Endometrium (tissue), 2 donors: ENCODE results near the gene CITED1.
A peak's percentile ranks its signal among the peaks of the same experiment; 100 is the strongest.

Experiments used
- FAIRE-seq: peaks from 2 replicates; lab custom pipeline; 2012; peaks lifted over from hg19 to GRCh38; lab: Jason Lieb, UNC
- donor health status: control.
- donor health status: control.

Gene CITED1

DNA sequence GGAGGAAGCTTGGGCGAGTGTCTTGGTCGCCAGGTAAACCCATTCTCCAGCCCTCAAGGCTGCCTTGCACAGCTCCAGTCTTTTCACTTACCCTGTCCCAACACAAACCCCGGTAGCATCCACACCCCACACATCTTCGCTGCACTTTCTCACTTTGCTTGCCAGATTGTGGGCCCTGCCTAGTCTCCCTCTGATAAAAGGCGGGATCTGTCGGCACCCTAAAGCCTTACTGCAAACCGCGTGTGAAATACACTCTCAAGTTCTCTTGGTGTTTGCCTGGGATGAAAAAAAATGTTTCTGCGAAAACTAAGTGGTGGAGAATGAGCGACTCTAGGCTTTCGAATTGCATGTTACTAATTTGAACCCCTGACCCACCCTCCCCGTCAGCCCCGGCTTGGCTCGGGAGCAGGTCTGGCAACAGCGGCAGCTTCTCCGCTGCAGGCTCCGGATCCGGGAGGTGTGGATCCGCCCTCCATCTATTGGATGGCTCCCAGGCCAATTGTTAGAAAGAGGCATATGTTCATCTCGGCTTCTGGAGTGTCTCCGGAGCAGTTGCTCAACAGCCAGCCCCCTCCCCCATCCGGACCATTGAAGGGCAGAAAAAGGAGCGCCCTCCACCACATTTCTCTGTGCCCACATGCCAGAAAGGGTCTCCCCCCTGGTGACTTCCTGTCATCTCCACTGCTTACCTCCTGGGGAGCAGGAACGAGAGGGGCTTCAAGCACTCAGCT is 3.0 kb upstream of the CITED1 start:
- no peak for FAIRE-seq

GRCh38 chrX:72308209-72308565 is 2.5 kb upstream of the CITED1 start:
- FAIRE-seq, result no peak

- no peak for FAIRE-seq
Observed at GRCh38 chrX:72307646-72308051, 1.9 kb upstream of the CITED1 start.

- FAIRE-seq, result no peak
Observed at GRCh38 chrX:72306851-72307645, 1.3 kb upstream of the CITED1 start.

- no peak for FAIRE-seq
Observed at GRCh38 chrX:72306085-72306801, 529 bp upstream of the CITED1 start.

- no peak for FAIRE-seq
Observed at GRCh38 chrX:72304877-72305276, 837 bp downstream of the CITED1 start.

GRCh38 chrX:72301781-72302180 is 3.9 kb downstream of the CITED1 start:
- no peak for FAIRE-seq

GRCh38 chrX:72299891-72300630 is 5.7 kb downstream of the CITED1 start:
- no peak for FAIRE-seq

DNA sequence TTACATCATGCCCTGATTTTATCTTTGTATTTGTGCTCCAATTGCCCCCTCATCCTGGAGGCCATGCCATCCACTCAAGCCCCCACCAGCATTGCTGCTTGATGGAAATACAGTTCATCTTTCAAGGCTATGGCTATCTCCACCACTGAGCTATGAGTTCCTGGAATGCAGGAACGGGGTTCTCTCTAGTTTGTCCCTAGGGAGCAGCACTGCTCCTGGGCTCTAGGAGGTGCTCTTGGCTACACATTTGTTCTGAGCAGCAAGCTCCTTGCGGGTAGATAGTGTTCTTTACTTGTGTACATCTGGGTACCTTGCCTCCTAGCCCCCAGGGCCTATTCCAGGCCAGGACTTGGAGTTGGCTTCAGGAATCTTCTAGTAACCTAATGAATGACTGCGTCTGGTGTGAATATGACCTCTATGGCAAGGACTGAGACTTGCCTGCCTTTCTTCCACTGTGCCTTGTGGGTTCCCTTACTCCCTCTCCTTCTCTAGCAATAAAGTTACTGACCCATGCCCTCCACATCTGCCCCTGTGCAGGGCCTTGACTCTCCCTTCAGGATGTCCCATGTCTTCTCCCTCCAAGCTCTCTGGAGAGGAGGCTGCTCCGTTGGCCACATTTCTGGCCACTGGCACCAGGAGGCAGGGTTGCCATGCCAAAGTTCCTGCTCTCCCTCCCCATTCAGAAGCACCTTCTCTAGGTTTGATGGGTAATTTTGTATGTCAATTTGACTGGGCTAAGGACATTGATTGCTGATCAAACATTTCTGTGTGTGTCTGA is 7.6 kb downstream of the CITED1 start:
- no peak for FAIRE-seq

DNA sequence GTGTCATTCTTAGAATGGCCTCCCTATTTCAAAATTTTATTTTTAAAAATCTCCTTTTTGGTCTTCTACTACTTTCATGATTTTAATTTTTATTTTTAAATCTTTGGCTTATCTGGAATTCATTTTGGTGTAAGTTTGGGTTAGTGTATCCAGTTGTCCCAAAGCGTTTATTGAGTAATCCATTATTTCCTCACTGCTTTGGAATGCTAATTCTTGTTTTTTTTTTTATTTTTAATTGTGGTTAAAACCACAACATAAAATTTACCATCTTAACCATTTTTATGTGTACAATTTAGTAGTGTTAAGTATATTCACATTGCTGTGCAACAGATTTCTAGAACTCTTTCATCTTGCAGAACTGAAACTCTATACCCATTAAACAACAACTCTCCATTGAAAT is 8.7 kb downstream of the CITED1 start:
- FAIRE-seq, result peak; percentile 48

DNA sequence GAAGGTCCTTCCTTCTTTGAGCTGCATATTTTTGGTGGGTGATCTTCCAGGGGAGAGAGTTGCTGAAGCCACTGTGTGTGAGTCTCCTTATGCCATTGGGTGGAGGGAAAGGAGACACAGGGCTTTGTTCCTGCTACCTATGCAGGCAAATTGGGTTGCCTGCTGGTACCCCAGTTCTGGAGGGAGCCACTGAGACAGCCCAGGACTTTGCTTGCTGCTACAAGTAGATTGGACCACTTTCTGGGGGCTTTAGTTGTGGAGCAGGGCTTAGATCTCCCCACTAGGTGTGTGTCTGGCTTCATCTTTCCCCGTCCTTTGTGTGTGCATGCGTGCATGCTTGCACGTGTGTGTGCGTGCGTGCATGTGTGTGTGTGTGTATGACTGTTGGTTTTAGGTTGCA is 10.0 kb downstream of the CITED1 start:
- FAIRE-seq, result no peak

- FAIRE-seq, result no peak
Observed at GRCh38 chrX:72294497-72294896, 11.2 kb downstream of the CITED1 start.

DNA sequence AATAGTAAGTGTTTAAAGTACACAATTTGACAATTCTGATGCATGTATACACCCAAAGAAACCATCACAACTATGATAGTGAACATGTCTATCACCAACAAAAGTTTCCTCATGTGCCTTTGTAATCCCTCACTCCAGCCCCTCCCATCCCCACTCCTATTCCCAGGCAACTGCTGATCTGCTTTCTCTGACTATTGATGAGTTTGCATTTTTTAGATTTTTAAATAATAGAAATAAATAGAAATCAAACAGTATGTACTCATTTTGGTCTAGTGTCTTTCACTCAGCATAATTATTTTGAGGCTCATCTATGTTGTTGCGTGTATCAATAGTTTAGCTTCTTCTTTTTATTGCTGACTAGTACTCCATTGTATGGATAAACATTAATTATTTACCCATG is 23.4 kb downstream of the CITED1 start:
- no peak for FAIRE-seq

- FAIRE-seq, result no peak
Observed at GRCh38 chrX:72280321-72280845, 25.3 kb downstream of the CITED1 start.

GRCh38 chrX:72276478-72276953 is 29.2 kb downstream of the CITED1 start:
- FAIRE-seq, result no peak

DNA sequence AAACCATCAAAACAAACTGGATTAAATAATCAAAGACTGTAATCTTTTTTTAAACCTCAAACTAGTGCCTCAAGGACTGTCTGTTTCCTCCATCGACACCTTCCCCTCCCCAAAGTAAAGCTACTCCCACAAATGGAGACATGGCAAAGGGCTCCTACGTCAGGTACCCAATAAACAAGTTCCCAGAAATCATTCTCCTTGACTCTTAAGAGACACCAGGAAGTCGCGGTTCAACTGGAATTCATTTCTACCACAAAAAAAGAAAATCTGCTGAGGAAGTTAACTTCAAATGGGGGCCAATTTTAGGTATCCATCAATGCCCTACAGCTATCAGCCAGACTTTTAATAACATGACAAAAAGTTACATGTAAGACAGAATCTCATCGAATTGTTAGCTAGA is 31.2 kb downstream of the CITED1 start:
- FAIRE-seq, result no peak

- no peak for FAIRE-seq
Observed at GRCh38 chrX:72273718-72274117, 32.0 kb downstream of the CITED1 start.

DNA sequence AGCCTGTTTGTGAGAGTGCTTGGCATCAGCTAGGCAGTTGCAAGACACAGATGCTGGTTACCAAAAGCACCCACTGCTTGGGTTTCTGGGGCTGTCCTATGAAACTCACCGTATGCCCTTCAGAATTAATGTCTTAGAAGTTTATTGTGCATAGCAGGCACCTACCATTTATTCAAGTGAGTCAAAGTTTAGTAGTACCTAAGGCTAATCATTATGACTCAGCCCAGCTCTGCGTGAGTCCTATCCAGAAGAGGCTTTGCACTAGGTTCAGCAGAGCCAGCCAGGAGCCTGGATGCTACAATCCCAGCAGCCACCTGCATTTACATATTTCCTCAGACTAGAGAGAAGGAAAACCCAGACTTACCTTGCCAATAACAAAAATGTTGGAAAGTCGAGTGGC is 32.8 kb downstream of the CITED1 start:
- no peak for FAIRE-seq

- FAIRE-seq, result no peak
Observed at GRCh38 chrX:72271812-72272211, 33.9 kb downstream of the CITED1 start.

- FAIRE-seq, result no peak
Observed at GRCh38 chrX:72271091-72271788, 34.5 kb downstream of the CITED1 start.
